ENCODE measurements around the gene CACNA1S.

The CACNA1S gene

DNA sequence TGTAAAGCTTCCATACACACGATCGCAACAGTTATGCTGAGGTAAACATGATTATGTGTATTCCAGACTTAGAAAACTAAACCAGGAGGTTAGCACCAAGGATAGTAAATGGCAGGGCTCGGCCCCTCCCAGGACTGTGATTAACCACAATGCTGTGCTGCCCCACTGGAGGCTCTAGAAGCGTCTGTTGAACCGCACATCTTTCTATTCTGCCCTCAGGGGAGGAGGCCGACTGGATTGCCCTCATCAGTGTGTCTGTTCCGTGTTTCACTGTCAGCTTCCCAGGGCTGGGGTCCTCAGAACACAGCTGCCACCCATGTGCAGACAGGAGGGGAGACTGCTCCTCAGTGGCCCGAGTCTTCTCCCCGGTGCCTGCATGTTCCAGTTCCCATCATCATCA lies 27.5 kb upstream of the CACNA1S start:
- no peak for FAIRE-seq

- FAIRE-seq: no peak
These were observed 27.1 kb upstream of the CACNA1S start for GRCh38 chr1:201139306-201139705.

DNA sequence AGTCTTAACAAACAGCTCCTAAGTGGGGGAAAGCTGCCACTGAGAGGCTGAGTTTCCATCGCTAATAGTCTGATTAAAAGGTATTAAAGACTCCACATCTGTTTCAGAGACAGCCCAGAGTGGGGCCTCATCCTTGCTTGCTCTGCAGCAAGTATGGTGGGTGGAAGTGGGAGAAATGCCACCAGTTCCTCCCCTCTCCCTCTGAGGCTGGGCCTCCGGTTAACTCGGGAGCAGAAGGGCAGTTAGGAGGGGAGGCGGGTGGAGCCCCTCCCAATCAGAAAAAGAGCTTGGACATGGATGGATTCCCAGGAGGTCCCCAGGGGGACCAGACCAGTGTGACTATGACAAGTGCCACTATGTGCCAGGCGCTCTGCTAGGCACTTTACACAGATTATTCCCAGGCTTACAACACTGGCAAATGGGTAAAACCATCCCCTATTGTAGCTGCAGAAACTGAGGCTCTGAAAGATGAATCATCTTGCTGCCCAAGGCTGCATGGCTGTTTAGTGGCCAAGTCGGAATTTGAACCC lies 26.1 kb upstream of the CACNA1S start:
- no peak for FAIRE-seq

- FAIRE-seq: no peak
These were observed 25.5 kb upstream of the CACNA1S start for GRCh38 chr1:201137579-201138310.

GRCh38 chr1:201137024-201137392 lies 24.8 kb upstream of the CACNA1S start:
- no peak for FAIRE-seq

DNA sequence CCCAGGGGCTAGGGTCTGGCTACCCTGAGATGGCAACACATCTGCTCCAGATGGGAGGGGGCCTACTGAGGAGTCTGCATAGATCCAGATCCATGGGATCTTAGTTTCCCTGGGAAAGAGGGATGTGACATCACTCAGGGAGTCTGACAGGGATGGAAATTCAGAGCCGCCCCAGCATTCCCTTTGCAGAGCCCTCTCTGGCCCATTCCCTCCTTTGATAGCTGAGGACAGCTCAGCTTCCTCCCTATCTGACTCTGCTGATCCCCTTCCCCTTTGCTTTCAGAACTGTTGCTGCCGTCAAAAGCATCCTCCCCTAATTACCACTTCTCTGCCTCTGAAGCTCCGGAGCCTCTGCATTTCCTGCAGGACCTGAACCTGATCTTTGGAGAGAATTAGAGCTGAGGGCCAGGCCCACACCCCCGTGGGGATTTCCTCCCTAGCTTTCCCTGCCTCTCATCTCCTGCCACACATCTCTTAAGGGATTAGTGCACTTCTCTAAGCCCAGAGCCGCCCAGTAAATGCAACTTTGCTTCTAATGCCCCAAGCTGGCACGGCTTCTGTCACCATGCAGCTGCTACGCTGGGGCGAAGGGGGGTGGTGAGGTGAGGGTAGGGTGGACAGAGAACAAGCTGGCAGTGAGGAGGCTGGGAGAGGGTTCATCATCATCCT lies 24.3 kb upstream of the CACNA1S start:
- FAIRE-seq: no peak

- FAIRE-seq: no peak
These were observed 22.2 kb upstream of the CACNA1S start for GRCh38 chr1:201134405-201134804.

GRCh38 chr1:201131398-201131797 lies 19.2 kb upstream of the CACNA1S start:
- no peak for FAIRE-seq

- FAIRE-seq: no peak
These were observed 16.7 kb upstream of the CACNA1S start for GRCh38 chr1:201128962-201129361.

- no peak for FAIRE-seq
These were observed 16.2 kb upstream of the CACNA1S start for GRCh38 chr1:201128476-201128875.

GRCh38 chr1:201127755-201128455 lies 15.7 kb upstream of the CACNA1S start:
- FAIRE-seq: no peak

DNA sequence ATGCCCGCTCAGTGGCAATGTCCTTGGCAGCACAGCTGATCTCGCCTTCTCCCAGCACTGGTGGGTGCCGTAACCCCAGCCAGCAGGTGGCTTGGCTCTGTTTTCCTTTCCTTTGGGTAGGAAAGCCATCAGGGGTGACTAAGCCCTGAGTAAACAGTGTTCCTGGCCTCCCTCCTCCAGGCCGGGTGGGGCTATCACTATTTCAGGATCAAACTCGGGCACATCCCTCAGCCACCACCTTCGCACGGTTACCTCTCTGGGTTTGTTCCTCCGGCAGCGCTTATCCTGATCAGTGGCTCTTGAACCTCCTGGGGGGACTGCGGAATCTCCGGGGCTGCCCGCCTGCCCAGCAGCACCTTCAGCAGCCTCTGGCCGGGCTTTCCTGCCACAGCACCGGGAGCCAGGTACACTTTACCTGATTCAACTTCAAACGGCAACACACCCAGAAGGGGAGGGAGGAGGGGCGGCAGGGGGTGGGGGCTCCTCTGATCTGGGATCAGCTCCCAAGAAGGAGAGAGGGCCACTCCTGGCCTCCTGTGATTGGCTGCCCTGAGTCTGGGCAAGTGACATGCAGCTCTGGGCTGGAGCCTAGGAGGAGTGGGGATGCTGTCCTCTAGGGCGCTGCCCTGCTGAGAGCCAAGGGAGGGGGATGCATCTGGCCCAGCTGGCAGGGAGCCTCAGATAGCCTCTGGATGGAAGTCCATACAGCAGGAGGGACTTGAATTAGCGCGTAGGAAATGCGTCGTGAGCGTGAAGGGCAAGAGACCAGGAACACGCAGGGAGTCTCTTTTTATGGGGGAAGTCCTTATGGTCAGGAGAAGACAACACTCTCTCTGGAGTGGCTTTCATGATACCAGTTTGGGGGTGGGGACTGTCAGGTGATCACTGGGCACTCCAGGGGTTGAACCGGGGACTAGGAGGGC lies 14.9 kb upstream of the CACNA1S start, which contains the start of gene ASCL5:
TSS of gene ASCL5 (minus strand) at position 353 of the 923 bp plus-strand sequence. CDS start 11,812 bp downstream, outside the sequence.
- no peak for FAIRE-seq

- no peak for FAIRE-seq
These were observed 14.2 kb upstream of the CACNA1S start for GRCh38 chr1:201126463-201126831.

- FAIRE-seq: no peak
These were observed 13.6 kb upstream of the CACNA1S start for GRCh38 chr1:201125800-201126199.

GRCh38 chr1:201125019-201125418 lies 12.8 kb upstream of the CACNA1S start:
- no peak for FAIRE-seq

GRCh38 chr1:201123866-201124265 lies 11.6 kb upstream of the CACNA1S start:
- no peak for FAIRE-seq

DNA sequence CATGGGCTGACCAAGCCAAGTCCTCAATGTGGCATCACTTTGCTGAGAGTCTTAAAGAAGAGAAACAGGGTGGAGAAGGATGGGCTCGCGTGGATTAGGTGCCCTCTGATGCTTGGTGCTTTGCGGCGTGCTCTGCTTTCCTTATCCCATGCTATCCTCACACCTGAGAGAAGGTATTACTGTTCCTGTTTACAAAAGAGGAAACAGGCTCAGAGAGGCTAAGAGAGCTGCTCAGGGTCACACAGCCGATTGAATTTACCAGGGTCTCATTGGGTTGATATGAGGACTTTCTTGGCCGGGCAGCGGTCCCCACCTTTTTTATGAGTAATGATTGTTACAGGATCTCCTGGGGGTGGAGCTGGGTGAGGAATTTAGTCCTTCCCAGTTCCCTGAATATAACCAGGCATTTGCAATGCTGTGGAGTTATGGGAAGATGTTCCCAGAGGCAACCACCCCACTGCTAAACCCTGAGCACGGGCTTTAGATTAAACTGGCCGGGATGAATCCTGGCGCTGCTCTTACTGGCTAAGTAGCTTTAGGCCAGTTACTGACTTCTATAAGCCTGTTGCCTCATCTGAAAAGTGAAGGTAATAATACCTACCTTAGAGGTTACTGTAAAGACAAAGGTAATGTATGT lies 10.2 kb upstream of the CACNA1S start:
- FAIRE-seq: no peak

- FAIRE-seq: no peak
These were observed 7.3 kb upstream of the CACNA1S start for GRCh38 chr1:201119206-201120197.

GRCh38 chr1:201116091-201116490 lies 3.9 kb upstream of the CACNA1S start:
- FAIRE-seq: no peak

GRCh38 chr1:201115390-201115937 lies 3.2 kb upstream of the CACNA1S start:
- FAIRE-seq: no peak

Data from colon (tissue), 2 donors.